Stimulated activated CD8-positive, alpha-beta memory T cell treated with anti-CD3 and anti-CD28 coated beads, Interleukin-7, amount 100 ng/mL, for 24 hours (primary cell): ENCODE measurements around the gene MFAP3.

Experiments used
- DNase-seq: peaks from one replicate; pipeline ENCODE4 v3.0.0-alpha.2; 2020; ENCODE audit warnings: low read depth

Gene MFAP3

GRCh38 chr5:154092356-154093141 lies 53.8 kb downstream of the MFAP3 start:
- no peak for DNase-seq

- no peak for DNase-seq
Measured at GRCh38 chr5:154093142-154093532, 54.4 kb downstream of the MFAP3 start.

- DNase-seq = no peak
Measured at GRCh38 chr5:154095904-154096303, 57.1 kb downstream of the MFAP3 start.

GRCh38 chr5:154097031-154097430 lies 58.3 kb downstream of the MFAP3 start:
- no peak for DNase-seq

- DNase-seq = no peak
Measured at GRCh38 chr5:154098465-154098864, 59.7 kb downstream of the MFAP3 start.

GRCh38 chr5:154101184-154101583 lies 62.4 kb downstream of the MFAP3 start:
- no peak for DNase-seq

GRCh38 chr5:154103233-154103632 lies 64.5 kb downstream of the MFAP3 start:
- no peak for DNase-seq
